Ovary (tissue), 3 donors: Measurements from ENCODE around the gene ENTPD8.
A peak's percentile ranks its signal among the peaks of the same experiment; 100 is the strongest.

Source experiments
- EP300 ChIP-seq: sonication (generic); formaldehyde crosslinking; IDR thresholded peaks from one replicate; pipeline ENCODE4 v1.6.1; 2017; ENCODE audit warnings: antibody characterized with exemption
- POLR2A ChIP-seq: fragments of 450-650 bp; IDR thresholded peaks from one replicate; pipeline ENCODE4 v1.6.1; 2017; ENCODE audit warnings: antibody characterized with exemption, mild to moderate bottlenecking, moderate library complexity
- TF ChIP-seq, protein P1 (sequence below), 3 donors: fragments of 450-650 bp in 2 of 3; fragments of 200-600 bp in 1 of 3; IDR thresholded peaks; one replicate each; pipeline versions ENCODE4 v1.5.1 to v1.8.0; 2016 to 2022; ENCODE audit warnings: antibody characterized with exemption in 3 of 3, mild to moderate bottlenecking in 1 of 3
- donor health status: DM: no; HTN: no; CAD: no.

GRCh38 chr9:137423514-137424291, 17.5 kb downstream of the ENTPD8 start:
- TF ChIP-seq, protein P1, sequence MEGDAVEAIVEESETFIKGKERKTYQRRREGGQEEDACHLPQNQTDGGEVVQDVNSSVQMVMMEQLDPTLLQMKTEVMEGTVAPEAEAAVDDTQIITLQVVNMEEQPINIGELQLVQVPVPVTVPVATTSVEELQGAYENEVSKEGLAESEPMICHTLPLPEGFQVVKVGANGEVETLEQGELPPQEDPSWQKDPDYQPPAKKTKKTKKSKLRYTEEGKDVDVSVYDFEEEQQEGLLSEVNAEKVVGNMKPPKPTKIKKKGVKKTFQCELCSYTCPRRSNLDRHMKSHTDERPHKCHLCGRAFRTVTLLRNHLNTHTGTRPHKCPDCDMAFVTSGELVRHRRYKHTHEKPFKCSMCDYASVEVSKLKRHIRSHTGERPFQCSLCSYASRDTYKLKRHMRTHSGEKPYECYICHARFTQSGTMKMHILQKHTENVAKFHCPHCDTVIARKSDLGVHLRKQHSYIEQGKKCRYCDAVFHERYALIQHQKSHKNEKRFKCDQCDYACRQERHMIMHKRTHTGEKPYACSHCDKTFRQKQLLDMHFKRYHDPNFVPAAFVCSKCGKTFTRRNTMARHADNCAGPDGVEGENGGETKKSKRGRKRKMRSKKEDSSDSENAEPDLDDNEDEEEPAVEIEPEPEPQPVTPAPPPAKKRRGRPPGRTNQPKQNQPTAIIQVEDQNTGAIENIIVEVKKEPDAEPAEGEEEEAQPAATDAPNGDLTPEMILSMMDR (IDR thresholded peaks at IDR 0.05), result no peak
- TF ChIP-seq POLR2A (peak; percentile 15), EP300 (no peak)
